GM21447 (cell line): ENCODE data around the gene PLEKHM1.
"Not testable (repeated sequence)": the region's sequence is repeated elsewhere in the genome, so short reads cannot be mapped to it uniquely, and the experiment has no call there.

Source experiments
- ATAC-seq: cut with Tn5 transposase; IDR thresholded peaks from one replicate; pipeline ENCODE4 v1.9.1; 2021; ENCODE audit not compliant: unreplicated experiment

The PLEKHM1 gene

DNA sequence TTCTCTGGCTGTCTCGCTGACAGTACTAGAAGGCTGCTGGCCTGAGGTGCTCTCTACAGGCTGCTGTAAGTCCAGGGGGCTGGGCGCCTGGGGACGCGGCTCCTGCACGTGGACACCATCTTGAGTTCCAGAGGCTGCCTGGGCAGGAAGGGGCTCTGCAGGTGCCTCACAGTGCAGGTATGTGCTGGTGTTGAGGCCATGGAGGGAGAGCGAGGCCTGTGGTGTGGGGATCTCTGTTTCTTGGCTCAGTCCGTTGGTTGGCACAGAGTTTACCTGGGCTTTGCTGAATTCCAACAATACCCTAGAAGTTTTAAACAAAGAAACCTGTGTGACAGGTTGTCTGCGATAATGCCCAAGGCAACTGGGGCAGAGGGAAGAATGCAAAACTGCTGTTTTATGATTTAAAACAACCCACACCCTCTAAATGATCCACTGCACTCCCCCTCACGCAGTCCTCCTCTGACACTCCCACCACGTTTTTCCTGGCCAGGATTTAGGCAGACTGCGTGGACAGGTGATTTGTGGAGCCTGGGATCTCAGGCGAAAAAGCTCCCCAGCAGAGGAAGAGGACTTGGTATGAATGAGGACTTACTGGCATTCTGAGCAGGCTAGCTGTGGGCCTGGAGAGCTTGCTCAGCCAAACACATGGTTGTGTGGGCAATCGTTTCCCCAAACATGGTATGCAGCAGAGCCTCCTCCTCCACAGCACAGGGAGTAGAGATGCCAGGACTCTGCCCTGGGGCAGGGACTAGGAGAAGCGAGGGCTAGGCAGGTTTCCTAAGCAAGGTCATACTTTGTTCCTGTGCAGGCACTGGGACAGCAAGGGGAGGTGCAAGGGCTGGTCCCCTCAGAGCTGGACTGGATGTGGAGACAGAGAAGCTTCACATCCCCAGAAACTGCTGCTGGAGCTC lies 22.0 kb downstream of the PLEKHM1 start:
- ATAC-seq, result not testable (repeated sequence)

- peak; percentile 88 for ATAC-seq
Observed at GRCh38 chr17:45461524-45462327, 28.8 kb downstream of the PLEKHM1 start.

- not testable (repeated sequence) for ATAC-seq
Observed at GRCh38 chr17:45460422-45460821, 30.1 kb downstream of the PLEKHM1 start.

DNA sequence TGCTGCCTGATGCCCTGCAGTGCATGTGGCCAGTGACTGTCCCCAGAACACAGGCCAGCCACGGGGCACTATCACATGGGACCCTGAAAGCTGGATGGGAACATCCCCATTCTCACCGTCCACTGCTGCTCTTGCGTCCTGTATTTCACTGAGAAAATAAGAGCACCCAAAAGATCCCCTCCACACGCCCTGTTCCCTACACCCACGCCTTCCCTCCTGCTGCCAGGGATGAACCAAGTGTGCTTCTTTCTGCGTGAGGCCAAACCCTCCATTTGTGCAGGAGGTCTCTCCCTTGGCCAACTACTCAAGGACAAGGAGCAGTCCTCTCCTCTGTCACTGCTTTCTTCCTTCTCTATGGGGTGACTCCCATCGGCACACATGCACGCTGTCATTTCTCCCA lies 36.2 kb downstream of the PLEKHM1 start:
- not testable (repeated sequence) for ATAC-seq

DNA sequence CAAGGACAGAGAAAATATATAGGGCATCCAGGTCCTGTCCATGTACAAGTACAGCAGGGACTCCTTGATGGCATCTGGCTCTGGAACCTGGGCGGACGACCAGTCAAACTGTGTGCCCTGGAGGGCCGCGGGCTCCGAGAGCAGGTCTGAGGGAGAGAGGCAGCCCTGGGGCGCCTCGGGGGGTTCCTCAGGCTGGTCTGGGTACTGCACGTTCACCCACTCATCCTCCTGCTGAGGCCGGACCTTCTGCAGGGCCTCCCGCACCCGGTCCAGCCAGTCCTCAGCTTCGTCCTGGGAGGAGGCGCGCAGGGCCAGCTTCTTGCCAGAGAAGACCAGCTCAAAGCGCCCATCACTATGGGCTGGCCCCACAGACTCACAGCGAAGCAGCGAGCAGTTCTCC lies 36.8 kb downstream of the PLEKHM1 start:
- ATAC-seq, result not testable (repeated sequence)

- ATAC-seq, result not testable (repeated sequence)
Observed at GRCh38 chr17:45453225-45453534, 37.3 kb downstream of the PLEKHM1 start.

- not testable (repeated sequence) for ATAC-seq
Observed at GRCh38 chr17:45452329-45453224, 37.9 kb downstream of the PLEKHM1 start.

GRCh38 chr17:45451660-45452059 lies 38.9 kb downstream of the PLEKHM1 start:
- ATAC-seq, result not testable (repeated sequence)

- no peak for ATAC-seq
Observed at GRCh38 chr17:45451131-45451530, 39.4 kb downstream of the PLEKHM1 start.

GRCh38 chr17:45449708-45450329 lies 40.7 kb downstream of the PLEKHM1 start:
- ATAC-seq, result not testable (repeated sequence)

- ATAC-seq, result not testable (repeated sequence)
Observed at GRCh38 chr17:45449260-45449659, 41.3 kb downstream of the PLEKHM1 start.

GRCh38 chr17:45448483-45448882 lies 42.0 kb downstream of the PLEKHM1 start:
- ATAC-seq, result not testable (repeated sequence)

DNA sequence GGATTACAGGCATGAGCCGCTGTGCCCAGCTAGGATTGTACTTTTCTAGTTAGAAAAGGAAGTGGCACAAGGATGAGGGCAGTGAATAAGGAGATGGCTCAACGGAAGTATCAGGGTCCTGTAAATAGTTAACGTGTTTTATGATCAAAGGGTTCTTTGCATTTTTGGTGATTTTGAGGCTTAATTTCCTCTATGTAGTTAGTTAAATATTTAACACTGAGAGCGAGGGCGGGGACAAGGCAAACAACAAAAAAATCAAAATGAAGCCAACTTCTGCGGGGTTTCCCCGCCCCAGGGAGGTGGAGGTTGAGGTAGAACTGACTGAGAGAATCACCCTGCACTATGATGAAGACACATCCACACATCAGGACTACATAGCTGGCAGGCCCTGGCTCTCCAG lies 42.5 kb downstream of the PLEKHM1 start:
- not testable (repeated sequence) for ATAC-seq

- ATAC-seq, result not testable (repeated sequence)
Observed at GRCh38 chr17:45447650-45448049, 42.9 kb downstream of the PLEKHM1 start.

DNA sequence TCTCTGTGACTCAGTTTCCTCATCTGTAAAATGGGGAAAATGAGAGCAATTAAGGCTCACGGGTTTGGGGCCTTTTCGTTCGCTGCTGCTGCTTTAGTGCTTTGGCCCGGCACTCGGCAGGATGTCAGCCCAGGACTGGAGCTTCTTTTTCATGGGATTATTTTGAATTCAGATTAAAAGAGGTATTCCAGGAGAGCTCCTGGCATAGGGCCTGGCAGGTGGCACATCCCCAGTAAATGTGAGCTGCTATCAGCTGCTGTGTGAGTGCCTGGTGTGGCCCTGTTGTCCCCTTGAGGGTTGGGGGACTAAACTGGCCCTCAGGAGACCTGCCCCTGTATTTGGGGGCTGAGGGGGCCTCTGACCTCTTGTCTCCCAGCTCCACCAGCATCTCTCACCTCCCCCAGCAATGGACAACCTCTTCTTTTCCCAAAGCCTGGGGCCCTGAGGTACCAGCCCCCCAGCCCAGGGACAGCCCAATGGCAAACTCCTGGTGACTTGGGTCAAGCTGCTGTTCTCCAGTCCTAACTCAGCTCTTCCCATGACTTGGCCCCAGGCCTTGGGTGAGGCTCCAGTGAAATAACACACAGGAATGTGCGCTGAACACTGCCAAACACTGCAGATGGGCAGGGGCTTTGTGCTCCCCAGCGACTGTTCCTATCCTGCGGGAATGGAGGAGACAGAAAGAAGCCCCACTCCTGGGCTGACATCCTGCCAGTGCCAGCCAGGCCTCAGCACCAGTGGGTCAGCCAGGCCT lies 43.5 kb downstream of the PLEKHM1 start:
- not testable (repeated sequence) for ATAC-seq

DNA sequence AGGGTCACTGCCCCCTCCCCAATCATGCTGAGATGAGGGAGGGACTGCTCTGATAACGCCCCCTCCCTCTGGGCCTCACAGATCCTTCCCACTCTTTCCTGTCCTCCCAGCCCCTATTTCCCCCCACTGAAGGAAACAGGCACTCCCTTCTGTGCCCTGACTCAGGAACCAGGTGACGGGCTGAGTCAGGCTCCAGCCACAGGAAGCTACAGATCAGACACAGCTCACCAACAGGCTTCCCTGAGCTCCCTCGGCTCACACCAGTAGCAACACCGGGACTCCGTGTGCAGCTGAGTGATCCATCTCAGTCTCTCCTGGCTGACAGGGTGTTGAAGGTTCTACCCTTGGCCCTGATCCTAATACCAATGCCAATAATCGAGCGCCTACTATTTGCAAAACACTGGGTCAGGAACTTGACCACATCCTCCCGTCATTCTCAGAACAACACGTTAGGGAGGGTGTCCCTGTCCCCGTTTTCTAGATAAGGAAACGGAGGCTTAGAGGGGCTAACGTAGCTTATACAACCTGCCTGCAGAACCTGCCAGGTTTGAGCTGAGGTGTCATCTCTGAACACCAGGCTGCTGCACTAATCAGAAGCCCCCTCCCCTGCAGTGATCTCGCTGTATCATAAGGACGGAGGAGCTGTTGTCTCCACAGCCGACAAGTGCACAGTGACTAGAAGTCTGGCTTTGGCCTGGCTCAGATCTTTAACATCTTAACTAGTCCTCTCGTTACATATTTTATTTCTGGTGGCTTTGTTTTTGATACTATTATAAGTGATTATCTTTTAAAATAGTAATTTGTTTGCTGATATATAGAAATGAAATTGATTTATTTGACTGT lies 44.4 kb downstream of the PLEKHM1 start:
- not testable (repeated sequence) for ATAC-seq

- not testable (repeated sequence) for ATAC-seq
Observed at GRCh38 chr17:45444856-45445820, 45.4 kb downstream of the PLEKHM1 start.

DNA sequence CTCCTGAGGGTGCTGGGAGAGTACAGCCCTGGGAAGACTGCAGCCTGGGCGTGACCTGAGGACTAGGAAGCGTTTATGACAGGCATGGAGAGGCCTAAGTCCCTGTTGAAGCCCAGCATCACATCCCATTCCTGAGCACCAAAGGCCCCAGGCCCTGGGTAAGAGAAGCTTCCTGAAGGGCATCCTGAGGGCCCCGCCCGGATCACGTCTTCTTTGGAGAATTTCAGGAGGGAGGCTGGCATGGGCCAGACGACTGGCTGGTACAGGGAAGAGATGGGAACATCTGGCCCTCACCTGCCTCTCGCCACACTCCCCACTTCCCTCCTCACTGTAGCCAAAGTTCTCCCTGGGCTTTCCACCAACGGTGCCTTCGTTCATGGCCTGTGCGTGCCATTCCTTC lies 46.2 kb downstream of the PLEKHM1 start:
- not testable (repeated sequence) for ATAC-seq
